GM23338 (cell line): ENCODE data around the gene KIF17. TPM values are rescaled to one million over a fixed set of nuclear protein-coding genes. Genes with fewer than 3 reads are reported as not detected.

ENCODE experiments used
- ATAC-seq: fragments of 200-7000 bp; cut with Tn5 transposase; 3 replicates; pipeline ENCODE4 v1.9.1; 2020
- DNase-seq: peaks from one replicate; pipeline ENCODE4 v3.0.0-alpha.2; 2015; ENCODE audit warnings: low spot score
- H2AFZ ChIP-seq: fragments of 200-600 bp; sonication (generic); 2 replicates; pipeline ENCODE4 v1.8.0; 2016; ENCODE audit warnings: antibody characterized with exemption, mild to moderate bottlenecking, moderate library complexity
- H3F3A ChIP-seq: fragments of 200-600 bp; sonication (generic); replicated peaks from 2 replicates; pipeline ENCODE4 v1.8.0; 2017; ENCODE audit warnings: antibody characterized with exemption, mixed run types, low read depth
- H3K27ac ChIP-seq: fragments of 200-600 bp; sonication (generic); 2 replicates; pipeline ENCODE4 v1.6.1; 2016; ENCODE audit warnings: low read depth
- H3K27me3 ChIP-seq: fragments of 200-600 bp; sonication (generic); 2 replicates; pipeline ENCODE4 v1.8.0; 2016; ENCODE audit warnings: mild to moderate bottlenecking, mixed run types, moderate library complexity; ENCODE audit not compliant: insufficient read depth
- H3K36me3 ChIP-seq: fragments of 200-600 bp; sonication (generic); 2 replicates; pipeline ENCODE4 v1.8.0; 2016; ENCODE audit warnings: mild to moderate bottlenecking; ENCODE audit not compliant: insufficient read depth
- H3K4me1 ChIP-seq: fragments of 200-600 bp; sonication (generic); 2 replicates; pipeline ENCODE4 v1.8.0; 2016; ENCODE audit warnings: mild to moderate bottlenecking, moderate library complexity; ENCODE audit not compliant: insufficient read depth
- H3K4me2 ChIP-seq: fragments of 200-600 bp; sonication (generic); 2 replicates; pipeline ENCODE4 v1.7.1; 2017; ENCODE audit warnings: mixed run types
- H3K4me3 ChIP-seq: fragments of 200-600 bp; sonication (generic); 2 replicates; pipeline ENCODE4 v1.6.1; 2016; ENCODE audit warnings: mixed run types
- H3K79me2 ChIP-seq: fragments of 200-600 bp; sonication (generic); replicated peaks from 2 replicates; pipeline ENCODE4 v1.8.0; 2017; ENCODE audit warnings: mild to moderate bottlenecking; ENCODE audit not compliant: insufficient read depth
- H3K9me2 ChIP-seq: fragments of 200-600 bp; sonication (generic); 2 replicates; pipeline ENCODE4 v1.8.0; 2017; ENCODE audit not compliant: insufficient read depth
- H4K20me1 ChIP-seq: fragments of 200-600 bp; sonication (generic); replicated peaks from 2 replicates; pipeline ENCODE4 v1.8.0; 2017; ENCODE audit warnings: mild to moderate bottlenecking; ENCODE audit not compliant: insufficient read depth
- H3K27ac Mint-ChIP-seq: 2 replicates; pipeline ENCODE4 v1.8.0; 2020; ENCODE audit warnings: inconsistent platforms, mild to moderate bottlenecking, moderate library complexity, mixed read lengths
- H3K27me3 Mint-ChIP-seq: 3 replicates; pipeline ENCODE4 v1.8.0; 2022; ENCODE audit warnings: low read depth, mild to moderate bottlenecking, moderate library complexity, mixed read lengths, inconsistent platforms; ENCODE audit not compliant: insufficient read depth, poor library complexity
- H3K36me3 Mint-ChIP-seq: 3 replicates; pipeline ENCODE4 v1.8.0; 2021; ENCODE audit warnings: low read depth, mild to moderate bottlenecking, inconsistent platforms, moderate library complexity, mixed read lengths
- H3K4me1 Mint-ChIP-seq: 3 replicates; pipeline ENCODE4 v1.8.0; 2020; ENCODE audit warnings: mild to moderate bottlenecking, inconsistent platforms, mixed read lengths
- H3K4me3 Mint-ChIP-seq: 3 replicates; pipeline ENCODE4 v1.8.0; 2021; ENCODE audit warnings: moderate library complexity, mild to moderate bottlenecking, inconsistent platforms, mixed read lengths
- H3K9me3 Mint-ChIP-seq: 3 replicates; pipeline ENCODE4 v1.8.0; 2020; ENCODE audit warnings: moderate library complexity, mild to moderate bottlenecking, inconsistent platforms, mixed read lengths
- CREB1 ChIP-seq: fragments of 250-450 bp; sonication (Bioruptor Pico); IDR thresholded peaks from 2 replicates; pipeline ENCODE4 v1.5.0; 2020; ENCODE audit warnings: low read depth, mild to moderate bottlenecking, moderate library complexity
- EZH2 ChIP-seq: fragments of 200-600 bp; sonication (generic); IDR thresholded peaks from one replicate; pipeline ENCODE4 v1.8.0; 2017; ENCODE audit warnings: antibody characterized with exemption, mild to moderate bottlenecking, low read depth; ENCODE audit not compliant: unreplicated experiment
- EZH2phosphoT487 ChIP-seq: fragments of 200-600 bp; sonication (generic); IDR thresholded peaks from one replicate; pipeline ENCODE4 v1.8.1; 2018; ENCODE audit warnings: antibody characterized with exemption; ENCODE audit not compliant: unreplicated experiment
- JUNB ChIP-seq: IDR thresholded peaks from one replicate; pipeline ENCODE4 v1.6.1; 2016; ENCODE audit warnings: antibody characterized with exemption; ENCODE audit not compliant: unreplicated experiment
- NANOG ChIP-seq: IDR thresholded peaks from 2 replicates; pipeline ENCODE4 v1.6.1; 2016; ENCODE audit warnings: antibody characterized with exemption, borderline replicate concordance
- POLR2AphosphoS5 ChIP-seq: IDR thresholded peaks from 2 replicates; pipeline ENCODE4 v1.6.1; 2016; ENCODE audit warnings: antibody characterized with exemption, low read depth
- REST ChIP-seq: IDR thresholded peaks from one replicate; pipeline ENCODE4 v1.6.1; 2018; ENCODE audit warnings: antibody characterized with exemption; ENCODE audit not compliant: unreplicated experiment
- STAT1 ChIP-seq: IDR thresholded peaks from one replicate; pipeline ENCODE4 v1.6.1; 2016; ENCODE audit warnings: antibody characterized with exemption; ENCODE audit not compliant: unreplicated experiment
- ZNF114 ChIP-seq: fragments of 250-450 bp; sonication (Bioruptor Pico); IDR thresholded peaks from 2 replicates; pipeline ENCODE4 v1.5.0; 2020; ENCODE audit warnings: mild to moderate bottlenecking, moderate library complexity
- ZNF331 ChIP-seq: fragments of 250-450 bp; sonication (Bioruptor Pico); IDR thresholded peaks from 2 replicates; pipeline ENCODE4 v1.5.0; 2020; ENCODE audit warnings: low read depth, mild to moderate bottlenecking, moderate library complexity
- ZNF462 ChIP-seq: fragments of 250-450 bp; sonication (Bioruptor Pico); IDR thresholded peaks from 2 replicates; pipeline ENCODE4 v1.5.0; 2020; ENCODE audit warnings: mild to moderate bottlenecking, moderate library complexity
- polyA plus RNA-seq: library from polyadenylated mRNA; unstranded; fragments of >200 nt; fragmentation: Nextera tagmentation; extraction: Ambion mirVana; gene quantifications from 2 replicates; pipeline ENCODE4 v1.2.1, GENCODE V29; 2016
- total RNA-seq: library from RNA; depleted of rRNA; stranded (reverse); fragments of >200 nt; shearing (Covaris generic); gene quantifications from 2 replicates; pipeline ENCODE4 v1.2.3, GENCODE V29; 2014

The KIF17 gene
- total and polyA plus RNA-seq, 2 experiments from 2014 or later: 5.9 to 18.6 TPM

- peak overlapping the region; percentile 26; the same call in 1 of the 2 replicates for H3K27ac ChIP-seq
- H3K4me3 ChIP-seq: no peak overlapping the region
- no peaks in the 10 kb centered on the region for H3K9me2 ChIP-seq
- ATAC-seq (no peak), DNase-seq (no peak)
- Mint-ChIP-seq H3K9me3 (no peaks in the 10 kb centered on the region; the same call in 2 of the 3 replicates), H3K36me3 (no peaks in the 10 kb centered on the region), H3K4me1 (peaks cover 19% of the 10 kb centered on the region; the same call in 2 of the 3 replicates), H3K27ac (no peak overlapping the region; the same call in 1 of the 2 replicates), H3K4me3 (no peak overlapping the region), H3K27me3 (peaks cover 4% of the 10 kb centered on the region)
- H3K27me3 ChIP-seq: no peaks in the 10 kb centered on the region
- H3F3A ChIP-seq: peaks cover 7% of the 10 kb centered on the region; the same call in 1 of the 2 replicates
- peak overlapping the region; percentile 76 for H2AFZ ChIP-seq
- TF ChIP-seq STAT1 (no peak), ZNF114 (CRISPR knock-in tag) (no peak), JUNB (no peak), REST (no peak), EZH2 (no peak), POLR2AphosphoS5 (no peak), CREB1 (CRISPR knock-in tag) (no peak), ZNF462 (CRISPR knock-in tag) (no peak), NANOG (no peak), ZNF331 (CRISPR knock-in tag) (no peak), EZH2phosphoT487 (no peak)
- H3K36me3 ChIP-seq: no peaks in the 10 kb centered on the region
- no peak overlapping the region for H3K4me2 ChIP-seq
- H3K79me2 ChIP-seq: no peaks in the 10 kb centered on the region
- H3K4me1 ChIP-seq: peaks cover 17% of the 10 kb centered on the region; the same call in 1 of the 2 replicates
- H4K20me1 ChIP-seq: no peaks in the 10 kb centered on the region
These were observed 101.6 kb downstream of the KIF17 start for GRCh38 chr1:20615946-20616846.
